GM19397 (cell line): ENCODE data around the gene TBC1D5.
"Not testable (repeated sequence)": the region's sequence is repeated elsewhere in the genome, so short reads cannot be mapped to it uniquely, and the experiment has no call there.

Source experiments
- ATAC-seq: cut with Tn5 transposase; IDR thresholded peaks from one replicate; pipeline ENCODE4 v1.9.1; 2021; ENCODE audit warnings: mild to moderate bottlenecking, moderate library complexity; ENCODE audit not compliant: unreplicated experiment

TBC1D5 gene

GRCh38 chr3:17372362-17373210 lies 369.8 kb downstream of the TBC1D5 start:
- no peak for ATAC-seq

GRCh38 chr3:17369973-17370372 lies 372.5 kb downstream of the TBC1D5 start:
- no peak for ATAC-seq

- no peak for ATAC-seq
Observed at GRCh38 chr3:17367171-17367570, 375.3 kb downstream of the TBC1D5 start.

- ATAC-seq, result no peak
Observed at GRCh38 chr3:17360991-17361390, 381.4 kb downstream of the TBC1D5 start.

GRCh38 chr3:17359911-17360310 lies 382.5 kb downstream of the TBC1D5 start:
- no peak for ATAC-seq

GRCh38 chr3:17357035-17357710 lies 385.3 kb downstream of the TBC1D5 start:
- no peak for ATAC-seq

GRCh38 chr3:17356585-17356984 lies 385.8 kb downstream of the TBC1D5 start:
- ATAC-seq, result no peak

GRCh38 chr3:17355591-17355990 lies 386.8 kb downstream of the TBC1D5 start:
- ATAC-seq, result no peak

GRCh38 chr3:17354341-17354740 lies 388.1 kb downstream of the TBC1D5 start:
- no peak for ATAC-seq

- ATAC-seq, result no peak
Observed at GRCh38 chr3:17352620-17353019, 389.8 kb downstream of the TBC1D5 start.

- ATAC-seq, result not testable (repeated sequence)
Observed at GRCh38 chr3:17351193-17351592, 391.2 kb downstream of the TBC1D5 start.

GRCh38 chr3:17349093-17349492 lies 393.3 kb downstream of the TBC1D5 start:
- no peak for ATAC-seq

GRCh38 chr3:17342119-17342518 lies 400.3 kb downstream of the TBC1D5 start:
- ATAC-seq, result no peak

- ATAC-seq, result no peak
Observed at GRCh38 chr3:17340693-17341092, 401.7 kb downstream of the TBC1D5 start.

GRCh38 chr3:17340261-17340660 lies 402.2 kb downstream of the TBC1D5 start:
- ATAC-seq, result no peak

- ATAC-seq, result no peak
Observed at GRCh38 chr3:17339132-17339575, 403.3 kb downstream of the TBC1D5 start.

- ATAC-seq, result no peak
Observed at GRCh38 chr3:17336291-17336690, 406.1 kb downstream of the TBC1D5 start.

GRCh38 chr3:17333893-17334292 lies 408.5 kb downstream of the TBC1D5 start:
- no peak for ATAC-seq

GRCh38 chr3:17333446-17333845 lies 409.0 kb downstream of the TBC1D5 start:
- no peak for ATAC-seq

GRCh38 chr3:17330660-17331059 lies 411.8 kb downstream of the TBC1D5 start:
- no peak for ATAC-seq

GRCh38 chr3:17329927-17330326 lies 412.5 kb downstream of the TBC1D5 start:
- ATAC-seq, result no peak

GRCh38 chr3:17322106-17322793 lies 420.2 kb downstream of the TBC1D5 start:
- no peak for ATAC-seq
